ENCODE data around the gene MAN1A1. TPM values are rescaled to one million over a fixed set of nuclear protein-coding genes. Genes with fewer than 3 reads are reported as not detected.

Gene MAN1A1
- total RNA-seq, 4 donors from 2014 or later: 19.0 to 34.8 (median 21.1) TPM

DNA sequence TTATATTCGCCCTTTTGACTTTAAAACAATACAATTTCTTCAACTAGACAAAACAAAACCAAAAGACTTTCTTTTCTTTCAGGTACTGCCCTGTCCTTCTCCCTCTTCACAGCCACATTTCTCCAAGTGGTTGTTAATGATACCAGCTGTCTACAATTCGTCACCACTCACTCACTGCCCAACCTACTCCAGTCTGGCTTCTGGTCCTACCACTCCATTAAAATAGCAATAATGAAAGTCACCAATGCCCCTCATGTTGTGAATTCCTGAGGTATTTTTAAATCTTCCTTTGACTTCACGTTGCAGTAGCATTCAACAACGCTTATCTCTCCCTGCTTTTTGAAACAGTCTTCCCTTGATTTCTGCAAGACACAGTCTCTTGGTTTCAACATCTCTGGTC lies 11.6 kb upstream of the MAN1A1 start:
- Histone ChIP-seq H3K4me3 (no peak overlapping the region), H3K27me3 (no peaks in the 10 kb centered on the region), H3K4me1 (no peaks in the 10 kb centered on the region), H3K9me3 (no peaks in the 10 kb centered on the region), H3K27ac (no peak overlapping the region), H3K36me3 (no peaks in the 10 kb centered on the region)
- TF ChIP-seq, protein P1, sequence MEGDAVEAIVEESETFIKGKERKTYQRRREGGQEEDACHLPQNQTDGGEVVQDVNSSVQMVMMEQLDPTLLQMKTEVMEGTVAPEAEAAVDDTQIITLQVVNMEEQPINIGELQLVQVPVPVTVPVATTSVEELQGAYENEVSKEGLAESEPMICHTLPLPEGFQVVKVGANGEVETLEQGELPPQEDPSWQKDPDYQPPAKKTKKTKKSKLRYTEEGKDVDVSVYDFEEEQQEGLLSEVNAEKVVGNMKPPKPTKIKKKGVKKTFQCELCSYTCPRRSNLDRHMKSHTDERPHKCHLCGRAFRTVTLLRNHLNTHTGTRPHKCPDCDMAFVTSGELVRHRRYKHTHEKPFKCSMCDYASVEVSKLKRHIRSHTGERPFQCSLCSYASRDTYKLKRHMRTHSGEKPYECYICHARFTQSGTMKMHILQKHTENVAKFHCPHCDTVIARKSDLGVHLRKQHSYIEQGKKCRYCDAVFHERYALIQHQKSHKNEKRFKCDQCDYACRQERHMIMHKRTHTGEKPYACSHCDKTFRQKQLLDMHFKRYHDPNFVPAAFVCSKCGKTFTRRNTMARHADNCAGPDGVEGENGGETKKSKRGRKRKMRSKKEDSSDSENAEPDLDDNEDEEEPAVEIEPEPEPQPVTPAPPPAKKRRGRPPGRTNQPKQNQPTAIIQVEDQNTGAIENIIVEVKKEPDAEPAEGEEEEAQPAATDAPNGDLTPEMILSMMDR (IDR thresholded peaks at IDR 0.05 in 4 of 5, conservative IDR thresholded peaks at IDR 0.05 in 1 of 5): no peak
- TF ChIP-seq POLR2A (IDR thresholded peaks at IDR 0.05): no peak
- ATAC-seq: no peak
- in situ Hi-C loops (cut with MboI; ENCODE audit: low sequenced_read_pairs in 4 of 4): no loop called here
- no peak for DNase-seq
- intact Hi-C loops (cut with DNase I; ENCODE audit: low total_unique reads): no loop called here

DNA sequence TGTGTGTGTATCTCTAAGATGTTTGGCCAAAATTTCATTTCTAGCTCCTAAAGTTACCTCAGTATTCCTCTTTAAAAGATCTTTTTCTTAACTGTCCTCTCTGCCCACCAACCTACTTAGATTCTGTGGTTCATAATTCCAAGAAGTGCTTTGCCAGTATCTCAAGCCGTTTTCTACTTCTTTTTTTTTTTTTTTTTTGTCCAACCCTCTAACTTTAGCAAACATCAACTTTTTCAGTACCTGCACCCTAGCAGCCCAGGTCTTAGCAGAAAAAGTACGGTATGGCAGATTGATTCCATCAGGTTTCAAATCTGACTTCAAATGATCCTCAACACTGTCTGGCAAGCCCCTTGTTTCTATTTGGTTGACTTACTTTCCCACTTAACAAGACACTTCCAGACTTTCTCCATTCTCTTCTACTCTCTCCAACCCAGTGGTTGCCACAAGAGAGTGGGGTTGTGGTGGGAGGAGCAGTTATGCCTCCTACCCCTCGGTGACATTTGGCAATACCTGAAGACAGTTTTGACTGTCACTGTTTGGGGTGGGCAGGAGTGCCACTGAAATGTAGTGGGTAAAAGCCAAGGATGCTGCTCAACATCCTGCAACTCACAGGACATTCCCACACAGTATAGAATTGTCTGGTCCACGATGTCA lies 10.8 kb upstream of the MAN1A1 start:
- no peaks in the 10 kb centered on the region for H3K27me3 ChIP-seq
- intact Hi-C loops (cut with DNase I; ENCODE audit: low total_unique reads) (no loop called here), in situ Hi-C loops (cut with MboI; ENCODE audit: low sequenced_read_pairs in 4 of 4) (no loop called here)
- TF ChIP-seq POLR2A (IDR thresholded peaks at IDR 0.05): no peak
- TF ChIP-seq, protein P1 (IDR thresholded peaks at IDR 0.05 in 4 of 5, conservative IDR thresholded peaks at IDR 0.05 in 1 of 5): no peak
- H3K4me1 ChIP-seq: no peaks in the 10 kb centered on the region
- H3K9me3 ChIP-seq: no peaks in the 10 kb centered on the region
- no peak for DNase-seq
- H3K4me3 ChIP-seq: no peak overlapping the region
- H3K27ac ChIP-seq: no peak overlapping the region
- no peak for ATAC-seq
- no peaks in the 10 kb centered on the region for H3K36me3 ChIP-seq

DNA sequence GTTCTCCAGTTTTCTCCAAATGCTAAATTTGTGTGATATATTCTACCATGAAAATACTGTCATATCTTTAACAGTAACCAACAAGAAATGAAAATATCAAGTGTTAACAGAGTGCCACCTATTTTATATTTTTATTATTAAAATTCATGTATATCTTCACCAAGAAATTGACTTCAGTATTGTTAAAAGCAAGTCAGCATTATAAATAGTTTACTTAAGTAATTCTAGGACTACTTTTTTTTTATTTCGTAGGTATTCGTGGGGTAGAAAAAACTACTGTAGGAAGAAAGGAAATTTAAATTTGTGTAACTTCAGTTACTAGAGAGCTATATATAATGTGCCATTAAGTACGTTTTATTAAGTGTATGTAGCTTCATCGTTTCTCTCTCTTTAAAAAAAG lies 6.3 kb upstream of the MAN1A1 start:
- in situ Hi-C loops (cut with MboI; ENCODE audit: low sequenced_read_pairs in 4 of 4) (loop anchor here in 1 of 4 donors (10.0 kb wide), 1 partner anchor 99 kb away; no protein-coding TSS in a partner anchor), intact Hi-C loops (cut with DNase I; ENCODE audit: low total_unique reads) (no loop called here)
- H3K4me1 ChIP-seq: peaks cover 0 to 3% of the 10 kb centered on the region in 2 donors
- peak overlapping the region; percentile 13 to 59 (median 49) for H3K27ac ChIP-seq
- H3K9me3 ChIP-seq: no peaks in the 10 kb centered on the region
- H3K36me3 ChIP-seq: no peaks in the 10 kb centered on the region
- DNase-seq (no peak), ATAC-seq (no peak)
- no peaks in the 10 kb centered on the region for H3K27me3 ChIP-seq
- TF ChIP-seq POLR2A (IDR thresholded peaks at IDR 0.05): no peak
- TF ChIP-seq, protein P1 (IDR thresholded peaks at IDR 0.05 in 4 of 5, conservative IDR thresholded peaks at IDR 0.05 in 1 of 5): no peak
- no peak overlapping the region for H3K4me3 ChIP-seq

DNA sequence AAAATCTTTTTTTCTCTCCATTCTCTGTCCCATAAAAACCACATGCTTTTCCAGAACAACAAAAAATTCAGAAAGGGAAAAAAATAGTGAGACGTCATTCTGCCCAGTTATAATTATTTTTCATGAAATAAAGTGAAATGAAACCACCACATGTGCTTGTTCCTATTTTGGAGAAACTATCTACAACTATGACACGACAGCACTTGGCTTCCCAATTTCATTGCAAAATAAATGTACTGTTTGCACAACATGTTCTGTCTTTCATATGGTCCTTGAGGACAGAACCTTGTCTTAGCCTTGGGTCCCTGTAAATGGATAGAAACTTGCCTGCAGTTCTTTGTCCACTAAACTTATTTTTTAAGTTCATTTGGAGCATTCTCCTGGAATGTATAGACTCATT lies 5.6 kb upstream of the MAN1A1 start:
- Histone ChIP-seq H3K27ac (peak overlapping the region in 3 of 4 donors; percentile 47 to 66 (median 51)), H3K9me3 (no peaks in the 10 kb centered on the region), H3K27me3 (peaks cover 0 to under 1% (median 0%) of the 10 kb centered on the region in 3 donors), H3K4me1 (peaks cover 0 to 3% of the 10 kb centered on the region in 2 donors), H3K4me3 (no peak overlapping the region), H3K36me3 (no peaks in the 10 kb centered on the region)
- intact Hi-C loops (cut with DNase I; ENCODE audit: low total_unique reads) (no loop called here), in situ Hi-C loops (cut with MboI; ENCODE audit: low sequenced_read_pairs in 4 of 4) (loop anchor here in 1 of 4 donors (10.0 kb wide), 1 partner anchor 100 kb away; no protein-coding TSS in a partner anchor)
- ATAC-seq (peak; percentile 78 to 79), DNase-seq (peak in 1 of 2 donors; percentile 27)
- TF ChIP-seq, protein P1 (IDR thresholded peaks at IDR 0.05 in 4 of 5, conservative IDR thresholded peaks at IDR 0.05 in 1 of 5): no peak
- TF ChIP-seq POLR2A (IDR thresholded peaks at IDR 0.05): no peak

All from gastrocnemius medialis (tissue), 4 donors.